Measurements from ENCODE around the gene BOC. TPM values are rescaled to one million over a fixed set of nuclear protein-coding genes. Genes with fewer than 3 reads are reported as not detected.
A peak's percentile ranks its signal among the peaks of the same experiment; 100 is the strongest.

The BOC gene
- total and polyA plus RNA-seq, 4 donors: 2.9 to 21.9 (median 6.4) TPM

GRCh38 chr3:113185194-113185835, 26.0 kb upstream of the BOC start:
- DNase-seq (no peak), ATAC-seq (ENCODE audit: insufficient read depth, low FRiP score) (no peak)
- Histone ChIP-seq H3K27ac (ENCODE audit: low read depth in 1 of 2, low read length in 1 of 2) (no peak overlapping the region), H3K9ac (ENCODE audit: insufficient read depth in 1 of 2, low read length in 2 of 2) (no peak overlapping the region), H3K27me3 (ENCODE audit: control insufficient read depth in 3 of 3, insufficient read depth in 3 of 3, low read length in 2 of 3) (no peaks in the 10 kb centered on the region), H3K4me3 (no peak overlapping the region), H3K4me1 (ENCODE audit: control insufficient read depth in 5 of 5, insufficient read depth in 5 of 5, low read length in 5 of 5) (peaks cover 0 to 5% (median 0%) of the 10 kb centered on the region in 5 donors), H3K36me3 (ENCODE audit: control insufficient read depth in 4 of 4, insufficient read depth in 4 of 4, low read length in 4 of 4) (no peaks in the 10 kb centered on the region), H3K9me3 (ENCODE audit: control insufficient read depth in 4 of 4, insufficient read depth in 3 of 4, low read length in 3 of 4) (peaks cover 0 to 6% (median 1%) of the 10 kb centered on the region in 4 donors)
- TF ChIP-seq, protein P1, sequence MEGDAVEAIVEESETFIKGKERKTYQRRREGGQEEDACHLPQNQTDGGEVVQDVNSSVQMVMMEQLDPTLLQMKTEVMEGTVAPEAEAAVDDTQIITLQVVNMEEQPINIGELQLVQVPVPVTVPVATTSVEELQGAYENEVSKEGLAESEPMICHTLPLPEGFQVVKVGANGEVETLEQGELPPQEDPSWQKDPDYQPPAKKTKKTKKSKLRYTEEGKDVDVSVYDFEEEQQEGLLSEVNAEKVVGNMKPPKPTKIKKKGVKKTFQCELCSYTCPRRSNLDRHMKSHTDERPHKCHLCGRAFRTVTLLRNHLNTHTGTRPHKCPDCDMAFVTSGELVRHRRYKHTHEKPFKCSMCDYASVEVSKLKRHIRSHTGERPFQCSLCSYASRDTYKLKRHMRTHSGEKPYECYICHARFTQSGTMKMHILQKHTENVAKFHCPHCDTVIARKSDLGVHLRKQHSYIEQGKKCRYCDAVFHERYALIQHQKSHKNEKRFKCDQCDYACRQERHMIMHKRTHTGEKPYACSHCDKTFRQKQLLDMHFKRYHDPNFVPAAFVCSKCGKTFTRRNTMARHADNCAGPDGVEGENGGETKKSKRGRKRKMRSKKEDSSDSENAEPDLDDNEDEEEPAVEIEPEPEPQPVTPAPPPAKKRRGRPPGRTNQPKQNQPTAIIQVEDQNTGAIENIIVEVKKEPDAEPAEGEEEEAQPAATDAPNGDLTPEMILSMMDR (IDR thresholded peaks at IDR 0.05; ENCODE audit: control extremely low read depth, extremely low read depth): no peak

DNA sequence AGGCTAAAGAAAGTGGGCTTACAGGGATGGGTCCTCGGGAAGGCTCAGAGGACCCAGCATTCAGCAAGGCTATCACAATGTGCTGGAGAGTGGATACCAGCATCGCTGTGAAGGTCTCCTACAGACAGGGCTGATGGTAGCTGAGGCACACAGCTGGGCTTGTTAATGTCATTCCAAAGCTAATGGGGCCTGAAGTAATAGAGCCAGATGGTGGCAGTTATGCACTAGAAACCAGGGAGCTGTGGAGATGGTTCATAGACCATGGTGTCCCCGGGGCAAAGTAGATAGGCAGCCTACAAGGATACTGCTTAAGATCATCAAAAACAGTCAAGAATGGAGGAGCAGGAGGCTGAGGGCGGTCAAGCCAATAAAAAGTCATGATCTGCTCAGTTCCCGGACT, 24.8 kb upstream of the BOC start:
- WGBS, 2 donors: 95% methylated on average over 5 of the region's 5 CpGs
- Histone ChIP-seq H3K4me3 (no peak overlapping the region), H3K9me3 (ENCODE audit: control insufficient read depth in 4 of 4, insufficient read depth in 3 of 4, low read length in 3 of 4) (peaks cover 0 to 6% (median 1%) of the 10 kb centered on the region in 4 donors), H3K9ac (ENCODE audit: insufficient read depth in 1 of 2, low read length in 2 of 2) (no peak overlapping the region), H3K27me3 (ENCODE audit: control insufficient read depth in 3 of 3, insufficient read depth in 3 of 3, low read length in 2 of 3) (no peaks in the 10 kb centered on the region), H3K4me1 (ENCODE audit: control insufficient read depth in 5 of 5, insufficient read depth in 5 of 5, low read length in 5 of 5) (peaks cover 0 to 5% (median 0%) of the 10 kb centered on the region in 5 donors), H3K36me3 (ENCODE audit: control insufficient read depth in 4 of 4, insufficient read depth in 4 of 4, low read length in 4 of 4) (no peaks in the 10 kb centered on the region), H3K27ac (ENCODE audit: low read depth in 1 of 2, low read length in 1 of 2) (no peak overlapping the region)
- ATAC-seq (ENCODE audit: insufficient read depth, low FRiP score): no peak
- DNase-seq: no peak
- TF ChIP-seq, protein P1 (IDR thresholded peaks at IDR 0.05; ENCODE audit: control extremely low read depth, extremely low read depth): no peak

DNA sequence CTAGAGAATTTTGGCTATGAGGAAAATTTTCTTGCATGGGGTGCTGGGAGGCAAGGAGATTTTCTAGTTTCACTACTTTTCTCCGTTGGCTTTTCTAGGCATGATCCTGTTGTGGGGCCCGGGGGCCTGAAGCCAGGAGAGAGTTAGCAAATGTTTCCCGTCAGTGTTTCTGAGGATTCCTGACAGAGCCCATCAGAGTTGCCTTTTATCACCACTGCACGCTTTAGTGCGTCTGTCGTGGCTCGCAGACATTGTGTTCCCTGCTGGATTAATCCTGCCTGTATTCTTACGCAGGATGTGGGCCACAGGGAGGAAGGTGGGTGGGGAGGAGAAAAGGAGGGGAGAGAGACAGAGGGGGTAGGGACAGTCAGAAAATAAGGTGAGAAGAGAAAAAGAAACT, 18.1 kb upstream of the BOC start:
- Histone ChIP-seq H3K27ac (ENCODE audit: low read depth in 1 of 2, low read length in 1 of 2) (no peak overlapping the region), H3K9me3 (ENCODE audit: control insufficient read depth in 4 of 4, insufficient read depth in 3 of 4, low read length in 3 of 4) (peaks cover 0 to 3% (median 0%) of the 10 kb centered on the region in 4 donors), H3K27me3 (ENCODE audit: control insufficient read depth in 3 of 3, insufficient read depth in 3 of 3, low read length in 2 of 3) (no peaks in the 10 kb centered on the region), H3K36me3 (ENCODE audit: control insufficient read depth in 4 of 4, insufficient read depth in 4 of 4, low read length in 4 of 4) (no peaks in the 10 kb centered on the region), H3K9ac (ENCODE audit: insufficient read depth in 1 of 2, low read length in 2 of 2) (peak overlapping the region in 1 of 2 donors; percentile 52), H3K4me3 (no peak overlapping the region), H3K4me1 (ENCODE audit: control insufficient read depth in 5 of 5, insufficient read depth in 5 of 5, low read length in 5 of 5) (peaks cover 0 to 23% (median 4%) of the 10 kb centered on the region in 5 donors)
- TF ChIP-seq, protein P1 (IDR thresholded peaks at IDR 0.05; ENCODE audit: control extremely low read depth, extremely low read depth): no peak
- ATAC-seq (ENCODE audit: insufficient read depth, low FRiP score): no peak
- WGBS, 2 donors: 76 to 78% methylated on average over 8 of the region's 8 CpGs
- DNase-seq: peak; percentile 28 to 59 (median 43)

DNA sequence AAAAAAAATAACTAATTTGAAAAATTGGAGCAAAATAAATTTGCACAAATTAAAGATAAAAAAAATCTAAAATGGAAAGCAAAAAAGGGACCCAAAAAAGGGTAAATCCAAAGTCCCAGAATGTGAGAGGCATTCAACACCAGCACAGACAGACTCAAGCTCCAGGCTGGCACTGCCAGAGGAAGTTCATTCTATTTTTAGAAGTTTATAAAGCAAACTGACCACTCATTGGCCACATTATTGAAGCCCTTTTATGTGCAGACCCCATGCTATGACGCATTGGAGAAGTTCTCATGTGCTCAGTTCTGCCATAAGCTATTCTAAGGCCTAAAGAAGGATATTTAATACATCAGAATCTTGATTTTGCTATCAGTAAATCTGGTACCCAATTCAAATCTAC, 17.6 kb upstream of the BOC start:
- H3K4me3 ChIP-seq: no peak overlapping the region
- WGBS, 2 donors: 83% methylated on average over 1 of the region's 1 CpG
- no peaks in the 10 kb centered on the region for H3K36me3 ChIP-seq (ENCODE audit: control insufficient read depth in 4 of 4, insufficient read depth in 4 of 4, low read length in 4 of 4)
- H3K4me1 ChIP-seq (ENCODE audit: control insufficient read depth in 5 of 5, insufficient read depth in 5 of 5, low read length in 5 of 5): peaks cover 0 to 23% (median 4%) of the 10 kb centered on the region in 5 donors
- peaks cover 0 to 2% (median 0%) of the 10 kb centered on the region in 4 donors for H3K9me3 ChIP-seq (ENCODE audit: control insufficient read depth in 4 of 4, insufficient read depth in 3 of 4, low read length in 3 of 4)
- no peaks in the 10 kb centered on the region for H3K27me3 ChIP-seq (ENCODE audit: control insufficient read depth in 3 of 3, insufficient read depth in 3 of 3, low read length in 2 of 3)
- DNase-seq (no peak), ATAC-seq (ENCODE audit: insufficient read depth, low FRiP score) (no peak)
- H3K9ac ChIP-seq (ENCODE audit: insufficient read depth in 1 of 2, low read length in 2 of 2): no peak overlapping the region
- TF ChIP-seq, protein P1 (IDR thresholded peaks at IDR 0.05; ENCODE audit: control extremely low read depth, extremely low read depth): no peak
- no peak overlapping the region for H3K27ac ChIP-seq (ENCODE audit: low read depth in 1 of 2, low read length in 1 of 2)

All from lung (tissue), 12 donors.